Activated CD8-positive, alpha-beta memory T cell treated with anti-CD3 and anti-CD28 coated beads for 48 hours (primary cell): Measurements from ENCODE around the gene ADO.
"Not testable (repeated sequence)": the region's sequence is repeated elsewhere in the genome, so short reads cannot be mapped to it uniquely, and the experiment has no call there.

Source experiments
- DNase-seq, 3 experiments: peaks; one replicate each; pipeline ENCODE4 v3.0.0-alpha.2; 2020; ENCODE audit warnings: low read depth in 2 of 3, low spot score in 2 of 3

ADO gene

GRCh38 chr10:62804356-62805230 lies at the start of gene ADO:
Gene ADO (plus strand): TSS chr10:62804720. CDS start chr10:62805060, 340 bp downstream.
- DNase-seq = peak; percentile 55 to 62 (median 58)

GRCh38 chr10:62754963-62755362 lies 49.6 kb upstream of the ADO start:
- DNase-seq = no peak

GRCh38 chr10:62755662-62756653 lies 48.6 kb upstream of the ADO start:
- DNase-seq = no peak

- DNase-seq = no peak
These were observed 44.8 kb upstream of the ADO start for GRCh38 chr10:62759599-62760175.

- no peak for DNase-seq
These were observed 44.1 kb upstream of the ADO start for GRCh38 chr10:62760401-62760800.

- DNase-seq = no peak
These were observed 43.4 kb upstream of the ADO start for GRCh38 chr10:62761115-62761514.

GRCh38 chr10:62763155-62763554 lies 41.4 kb upstream of the ADO start:
- no peak for DNase-seq

- DNase-seq = no peak
These were observed 40.5 kb upstream of the ADO start for GRCh38 chr10:62764011-62764410.

- no peak for DNase-seq
These were observed 38.8 kb upstream of the ADO start for GRCh38 chr10:62765726-62766125.

GRCh38 chr10:62766386-62766785 lies 38.1 kb upstream of the ADO start:
- no peak for DNase-seq

GRCh38 chr10:62769574-62770242 lies 34.8 kb upstream of the ADO start:
- DNase-seq = no peak

GRCh38 chr10:62772186-62772974 lies 32.1 kb upstream of the ADO start:
- no peak for DNase-seq

GRCh38 chr10:62778125-62778524 lies 26.4 kb upstream of the ADO start:
- no peak for DNase-seq

- peak; percentile 50 to 66 (median 65) for DNase-seq
These were observed 24.9 kb upstream of the ADO start for GRCh38 chr10:62779487-62780248.

GRCh38 chr10:62784537-62784936 lies 20.0 kb upstream of the ADO start:
- not testable (repeated sequence) for DNase-seq

- not testable (repeated sequence) for DNase-seq
These were observed 16.2 kb upstream of the ADO start for GRCh38 chr10:62788285-62788684.

- no peak for DNase-seq
These were observed 15.6 kb upstream of the ADO start for GRCh38 chr10:62788861-62789467.

- no peak for DNase-seq
These were observed 14.4 kb upstream of the ADO start for GRCh38 chr10:62790019-62790555.

- no peak for DNase-seq
These were observed 13.9 kb upstream of the ADO start for GRCh38 chr10:62790571-62790970.
